Fibroblast of skin of right quadriceps (primary cell): ENCODE data around the gene SPATA17.
A peak's percentile ranks its signal among the peaks of the same experiment; 100 is the strongest.
"Not testable (repeated sequence)": the region's sequence is repeated elsewhere in the genome, so short reads cannot be mapped to it uniquely, and the experiment has no call there.

ENCODE experiments used
- DNase-seq: peaks from one replicate; pipeline ENCODE4 v3.0.0-alpha.2; 2013

The SPATA17 gene

GRCh38 chr1:217630711-217631591, at the start of gene SPATA17, which contains the start of gene GPATCH2:
Gene SPATA17, plus strand, starts transcription at chr1:217631344. Its CDS starts 35 bp downstream, at chr1:217631379.
Gene GPATCH2, minus strand, starts transcription at chr1:217631090. Its CDS starts 119 bp downstream, at chr1:217630971.
- peak; percentile 91 for DNase-seq

GRCh38 chr1:217584286-217584811, 46.8 kb upstream of the SPATA17 start:
- DNase-seq, result not testable (repeated sequence)

- no peak for DNase-seq
Measured at GRCh38 chr1:217585577-217585976, 45.6 kb upstream of the SPATA17 start.

GRCh38 chr1:217586586-217586985, 44.6 kb upstream of the SPATA17 start:
- no peak for DNase-seq

- no peak for DNase-seq
Measured at GRCh38 chr1:217590598-217590997, 40.5 kb upstream of the SPATA17 start.

- DNase-seq, result no peak
Measured at GRCh38 chr1:217599154-217599553, 32.0 kb upstream of the SPATA17 start.

- no peak for DNase-seq
Measured at GRCh38 chr1:217602380-217602779, 28.8 kb upstream of the SPATA17 start.

- DNase-seq, result no peak
Measured at GRCh38 chr1:217605390-217605789, 25.8 kb upstream of the SPATA17 start.

GRCh38 chr1:217614200-217614712, 16.9 kb upstream of the SPATA17 start:
- peak; percentile 19 for DNase-seq

- DNase-seq, result no peak
Measured at GRCh38 chr1:217617126-217617525, 14.0 kb upstream of the SPATA17 start.

GRCh38 chr1:217620814-217621213, 10.3 kb upstream of the SPATA17 start:
- DNase-seq, result no peak

- no peak for DNase-seq
Measured at GRCh38 chr1:217622042-217622441, 9.1 kb upstream of the SPATA17 start.

- no peak for DNase-seq
Measured at GRCh38 chr1:217626321-217626720, 4.8 kb upstream of the SPATA17 start.

GRCh38 chr1:217627431-217627830, 3.7 kb upstream of the SPATA17 start:
- DNase-seq, result no peak

GRCh38 chr1:217642455-217642854, 11.3 kb downstream of the SPATA17 start:
- no peak for DNase-seq

- DNase-seq, result no peak
Measured at GRCh38 chr1:217647791-217648190, 16.6 kb downstream of the SPATA17 start.

- no peak for DNase-seq
Measured at GRCh38 chr1:217650674-217651073, 19.5 kb downstream of the SPATA17 start.

- DNase-seq, result peak; percentile 84
Measured at GRCh38 chr1:217660353-217661062, 29.4 kb downstream of the SPATA17 start.

GRCh38 chr1:217661407-217661806, 30.3 kb downstream of the SPATA17 start:
- DNase-seq, result no peak

GRCh38 chr1:217668351-217668940, 37.3 kb downstream of the SPATA17 start:
- DNase-seq, result no peak

GRCh38 chr1:217673387-217673786, 42.2 kb downstream of the SPATA17 start:
- DNase-seq, result no peak

GRCh38 chr1:217674028-217674729, 43.0 kb downstream of the SPATA17 start:
- no peak for DNase-seq
